IMR-90 (cell line): ENCODE data around the gene MEIKIN.

Source experiments
- BHLHE40 ChIP-seq: fragments of 150-350 bp; IDR thresholded peaks from 2 replicates; pipeline ENCODE4 v1.6.1; 2016; ENCODE audit warnings: mild to moderate bottlenecking, low read depth, low read length
- CEBPB ChIP-seq: IDR thresholded peaks from 2 replicates; pipeline ENCODE4 v1.6.1; 2012; ENCODE audit warnings: low read depth, low read length, improper control_type of control experiment
- MXI1 ChIP-seq: IDR thresholded peaks from 2 replicates; pipeline ENCODE4 v1.6.1; 2012; ENCODE audit warnings: low read depth, mild to moderate bottlenecking, low read length, moderate library complexity, borderline replicate concordance
- NFE2L2 ChIP-seq: fragments of 150-350 bp; IDR thresholded peaks from 2 replicates; pipeline ENCODE4 v1.6.1; 2016; ENCODE audit warnings: low read depth, mild to moderate bottlenecking, low read length
- RFX5 ChIP-seq: IDR thresholded peaks from 2 replicates; pipeline ENCODE4 v1.8.0; 2012; ENCODE audit warnings: low read depth, mild to moderate bottlenecking, low read length, moderate library complexity
- TF ChIP-seq, protein P1 (sequence below): conservative IDR thresholded peaks from 2 replicates; pipeline ENCODE4 v1.5.1; 2012; ENCODE audit warnings: mild to moderate bottlenecking, low read depth, low read length, improper control_type of control experiment

DNA sequence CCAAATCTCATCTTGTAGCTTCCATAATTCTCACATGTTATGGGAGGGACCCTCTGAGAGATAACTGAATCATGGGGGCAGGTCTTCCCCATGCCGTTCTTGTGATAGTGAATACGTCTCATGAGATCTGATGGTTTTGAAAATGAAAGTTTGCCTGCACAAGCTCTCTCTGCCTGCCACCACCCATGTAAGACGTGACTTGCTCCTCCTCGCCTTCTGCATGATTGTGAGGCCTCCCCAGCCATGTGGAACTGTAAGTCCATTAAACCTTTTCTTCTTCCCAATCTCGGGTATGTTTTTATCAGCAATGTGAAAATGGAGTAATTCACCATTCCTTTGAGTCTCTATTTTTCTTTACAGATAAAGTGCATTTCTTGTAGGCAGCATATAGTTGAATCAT is 81.8 kb downstream of the MEIKIN start:
- TF ChIP-seq BHLHE40 (no peak), CEBPB (no peak), RFX5 (no peak), MXI1 (no peak), NFE2L2 (no peak)
- TF ChIP-seq, protein P1, sequence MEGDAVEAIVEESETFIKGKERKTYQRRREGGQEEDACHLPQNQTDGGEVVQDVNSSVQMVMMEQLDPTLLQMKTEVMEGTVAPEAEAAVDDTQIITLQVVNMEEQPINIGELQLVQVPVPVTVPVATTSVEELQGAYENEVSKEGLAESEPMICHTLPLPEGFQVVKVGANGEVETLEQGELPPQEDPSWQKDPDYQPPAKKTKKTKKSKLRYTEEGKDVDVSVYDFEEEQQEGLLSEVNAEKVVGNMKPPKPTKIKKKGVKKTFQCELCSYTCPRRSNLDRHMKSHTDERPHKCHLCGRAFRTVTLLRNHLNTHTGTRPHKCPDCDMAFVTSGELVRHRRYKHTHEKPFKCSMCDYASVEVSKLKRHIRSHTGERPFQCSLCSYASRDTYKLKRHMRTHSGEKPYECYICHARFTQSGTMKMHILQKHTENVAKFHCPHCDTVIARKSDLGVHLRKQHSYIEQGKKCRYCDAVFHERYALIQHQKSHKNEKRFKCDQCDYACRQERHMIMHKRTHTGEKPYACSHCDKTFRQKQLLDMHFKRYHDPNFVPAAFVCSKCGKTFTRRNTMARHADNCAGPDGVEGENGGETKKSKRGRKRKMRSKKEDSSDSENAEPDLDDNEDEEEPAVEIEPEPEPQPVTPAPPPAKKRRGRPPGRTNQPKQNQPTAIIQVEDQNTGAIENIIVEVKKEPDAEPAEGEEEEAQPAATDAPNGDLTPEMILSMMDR, result no peak
